SK-N-SH (cell line): Measurements from ENCODE around the gene DXO. TPM values are rescaled to one million over a fixed set of nuclear protein-coding genes. Genes with fewer than 3 reads are reported as not detected.

Experiments used
- CTCF ChIA-PET: fragments of 300-600, 350-600 bp; formaldehyde crosslinking; extraction: SDS; loops from one replicate; lab custom pipeline; 2021; lab: Yijun Ruan, JAX
- POLR2A ChIA-PET: fragments of 350-600 bp; sonication (Branson Sonifier 250); formaldehyde crosslinking; extraction: SDS; loops from one replicate; lab custom pipeline; 2020; ENCODE audit warnings: antibody characterized with exemption, inconsistent platforms; lab: Yijun Ruan, JAX
- DNase-seq: peaks from one replicate; pipeline ENCODE4 v3.0.0; 2012
- H2AFZ ChIP-seq: fragments of 200-600 bp; sonication (generic); 2 replicates; pipeline ENCODE4 v1.8.1; 2016; ENCODE audit warnings: antibody characterized with exemption, mild to moderate bottlenecking, low read depth
- H3F3A ChIP-seq: fragments of 200-600 bp; sonication (generic); replicated peaks from 2 replicates; pipeline ENCODE3; 2016; ENCODE audit warnings: antibody characterized with exemption, mild to moderate bottlenecking; ENCODE audit not compliant: insufficient read depth
- H3K27ac ChIP-seq, 2 experiments: fragments of 200-500 bp in 1 of 2; fragments of 200-600 bp in 1 of 2; sonication (Bioruptor generic) in 1 of 2; sonication (generic), shearing (Covaris generic) in 1 of 2; 2 replicates each; pipeline versions ENCODE4 v1.5.1 to v1.6.1; 2014 to 2016; ENCODE audit warnings: low read depth in 2 of 2, inconsistent platforms in 1 of 2, low read length in 1 of 2, mild to moderate bottlenecking in 1 of 2, mixed read lengths in 1 of 2
- H3K27me3 ChIP-seq: fragments of 200-600 bp; sonication (generic), shearing (Covaris generic); 2 replicates; pipeline ENCODE4 v1.6.1; 2016; ENCODE audit warnings: mixed run types; ENCODE audit not compliant: insufficient read depth
- H3K36me3 ChIP-seq, 2 experiments: fragments of 200-500 bp in 1 of 2; fragments of 200-600 bp in 1 of 2; sonication (Bioruptor generic) in 1 of 2; sonication (generic) in 1 of 2; replicated peaks in 1 of 2; 2 replicates each; pipeline versions ENCODE3 to v1.5.1; 2014 to 2016; ENCODE audit warnings: low read length in 1 of 2, mild to moderate bottlenecking in 1 of 2; ENCODE audit not compliant: insufficient read depth in 2 of 2, control insufficient read depth in 1 of 2
- H3K4me1 ChIP-seq, 2 experiments: fragments of 200-500 bp in 1 of 2; fragments of 200-600 bp in 1 of 2; sonication (Bioruptor generic) in 1 of 2; sonication (generic), shearing (Covaris generic) in 1 of 2; 2 replicates each; pipeline versions ENCODE4 v1.5.1 to v1.6.1; 2014 to 2016; ENCODE audit warnings: low read depth in 1 of 2, low read length in 1 of 2, mixed run types in 1 of 2; ENCODE audit not compliant: insufficient read depth in 2 of 2, control insufficient read depth in 1 of 2
- H3K4me2 ChIP-seq: fragments of 200-600 bp; sonication (generic), shearing (Covaris generic); 2 replicates; pipeline ENCODE4 v1.6.1; 2017; ENCODE audit warnings: mixed run types
- H3K4me3 ChIP-seq, 2 experiments: fragments of 200-500 bp in 1 of 2; fragments of 200-600 bp in 1 of 2; sonication (Bioruptor generic) in 1 of 2; sonication (generic), shearing (Covaris generic) in 1 of 2; 2 replicates each; pipeline versions ENCODE4 v1.5.1 to v1.8.1; 2014 to 2016; ENCODE audit warnings: low read depth in 2 of 2, inconsistent platforms in 1 of 2, low read length in 1 of 2, mild to moderate bottlenecking in 1 of 2, mixed read lengths in 1 of 2, moderate library complexity in 1 of 2
- H3K79me2 ChIP-seq: fragments of 200-600 bp; sonication (generic); 2 replicates; pipeline ENCODE4 v1.8.1; 2017; ENCODE audit warnings: mild to moderate bottlenecking; ENCODE audit not compliant: insufficient read depth
- H3K9ac ChIP-seq: fragments of 200-600 bp; sonication (generic); 2 replicates; pipeline ENCODE4 v1.6.1; 2017; ENCODE audit warnings: mixed run types
- H3K9me2 ChIP-seq: fragments of 200-600 bp; sonication (generic); 2 replicates; pipeline ENCODE4 v1.6.1; 2017; ENCODE audit warnings: mixed run types
- H3K9me3 ChIP-seq: fragments of 200-600 bp; sonication (generic); 2 replicates; pipeline ENCODE4 v1.6.1; 2017; ENCODE audit warnings: mixed run types, mild to moderate bottlenecking, moderate library complexity
- H4K20me1 ChIP-seq: fragments of 200-600 bp; sonication (generic); 2 replicates; pipeline ENCODE4 v1.6.1; 2017; ENCODE audit warnings: mild to moderate bottlenecking, mixed run types; ENCODE audit not compliant: insufficient read depth
- ELF1 ChIP-seq: IDR thresholded peaks from 2 replicates; pipeline ENCODE4 v1.4.0; 2012
- EP300 ChIP-seq, 2 experiments: IDR thresholded peaks; 2 replicates each; pipeline versions ENCODE4 v1.4.0 to v1.6.1; 2012; ENCODE audit warnings: borderline replicate concordance in 1 of 2, low read depth in 1 of 2, low read length in 1 of 2
- FOSL2 ChIP-seq: IDR thresholded peaks from 2 replicates; pipeline ENCODE4 v1.4.0; 2012; ENCODE audit warnings: low read depth, mild to moderate bottlenecking, moderate library complexity, borderline replicate concordance
- FOXM1 ChIP-seq: IDR thresholded peaks from 2 replicates; pipeline ENCODE4 v1.4.0; 2012; ENCODE audit warnings: low read depth, mild to moderate bottlenecking
- MXI1 ChIP-seq: IDR thresholded peaks from 2 replicates; pipeline ENCODE4 v1.6.1; 2012; ENCODE audit warnings: mild to moderate bottlenecking, low read depth, low read length, improper control_type of control experiment
- NFIC ChIP-seq: IDR thresholded peaks from 2 replicates; pipeline ENCODE4 v1.4.0; 2012; ENCODE audit warnings: borderline replicate concordance
- RCOR1 ChIP-seq: fragments of 150-350 bp; IDR thresholded peaks from 2 replicates; pipeline ENCODE4 v1.6.1; 2017; ENCODE audit warnings: antibody characterized with exemption, low read length
- RXRA ChIP-seq: IDR thresholded peaks from 2 replicates; pipeline ENCODE4 v1.4.0; 2012; ENCODE audit warnings: low read depth, mild to moderate bottlenecking, borderline replicate concordance
- TCF12 ChIP-seq: IDR thresholded peaks from 2 replicates; pipeline ENCODE4 v1.4.0; 2012
- USF1 ChIP-seq: IDR thresholded peaks from 2 replicates; pipeline ENCODE4 v1.4.0; 2012; ENCODE audit warnings: low read depth, borderline replicate concordance
- WGBS: methylation state at CpG from one replicate; pipeline ENCODE4 v1.1.6; 2017; ENCODE audit warnings: low lambda C conversion rate; 5-methylcytosine and 5-hydroxymethylcytosine counted together
- polyA plus RNA-seq, 3 experiments: library from polyadenylated mRNA; depleted of rRNA; stranded (reverse); fragments of >200 nt; gene quantifications; 2 replicates each; pipeline ENCODE4 v1.2.3, GENCODE V29; 2012
- TF ChIP-seq, protein P1 (sequence below): IDR thresholded peaks from 2 replicates; pipeline ENCODE4; 2012

The DXO gene
- polyA plus RNA-seq, 1 of the 3 experiments (the other 2 are of a cell fraction), result 25.3 TPM

- H3K4me2 ChIP-seq, result peak within 1 kb of the TSS; percentile 78
- peak within 1 kb of the TSS; percentile 36 to 49; a peak in 3 of 4 replicates for H3K4me3 ChIP-seq
- peak within 1 kb of the TSS; percentile 89 for H2AFZ ChIP-seq
- no peaks in the 10 kb centered on the region for H3K9me2 ChIP-seq
- H3K79me2 ChIP-seq, result no peaks in the 10 kb centered on the region
- CTCF ChIA-PET, result no interaction called here
- TF ChIP-seq FOXM1, result no peak
- TF ChIP-seq RXRA, result no peak
- no peak for TF ChIP-seq RCOR1
- TF ChIP-seq, protein P1, sequence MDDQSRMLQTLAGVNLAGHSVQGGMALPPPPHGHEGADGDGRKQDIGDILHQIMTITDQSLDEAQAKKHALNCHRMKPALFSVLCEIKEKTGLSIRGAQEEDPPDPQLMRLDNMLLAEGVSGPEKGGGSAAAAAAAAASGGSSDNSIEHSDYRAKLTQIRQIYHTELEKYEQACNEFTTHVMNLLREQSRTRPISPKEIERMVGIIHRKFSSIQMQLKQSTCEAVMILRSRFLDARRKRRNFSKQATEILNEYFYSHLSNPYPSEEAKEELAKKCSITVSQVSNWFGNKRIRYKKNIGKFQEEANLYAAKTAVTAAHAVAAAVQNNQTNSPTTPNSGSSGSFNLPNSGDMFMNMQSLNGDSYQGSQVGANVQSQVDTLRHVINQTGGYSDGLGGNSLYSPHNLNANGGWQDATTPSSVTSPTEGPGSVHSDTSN, result peak; percentile 94
- peak; percentile 20; the same call in 1 of the 2 replicates for TF ChIP-seq TCF12
- peak; percentile 56; the same call in 1 of the 2 replicates for TF ChIP-seq FOSL2
- TF ChIP-seq ELF1, result no peak
- TF ChIP-seq EP300 (IDR thresholded peaks at IDR 0.05; ENCODE audit: borderline replicate concordance in 1 of 2, low read depth in 1 of 2, low read length in 1 of 2), result no peak
- TF ChIP-seq NFIC, result peak; percentile 46; the same call in 1 of the 2 replicates
- peak within 1 kb of the TSS; percentile 80 to 92 for H3K27ac ChIP-seq
- H3F3A ChIP-seq, result peaks cover 15% of the 10 kb centered on the region
- no peaks in the 10 kb centered on the region for H4K20me1 ChIP-seq
- no peak for DNase-seq
- peaks cover 9 to 14% of the 10 kb centered on the region in 2 experiments; a peak in 1 of 4 replicates for H3K4me1 ChIP-seq
- peak within 1 kb of the TSS; percentile 52 for H3K9ac ChIP-seq
- 13% methylated on average over 9 of the region's 11 CpGs for WGBS
- peaks cover 0 to under 1% of the 10 kb centered on the region in 2 experiments for H3K36me3 ChIP-seq
- no peaks in the 10 kb centered on the region for H3K9me3 ChIP-seq
- POLR2A ChIA-PET, result no interaction called here
- no peaks in the 10 kb centered on the region for H3K27me3 ChIP-seq
Measured at GRCh38 chr6:31945507-31946369, 26.2 kb downstream of the DXO start, which contains the start of gene CFB. CFB (plus strand) TSS chr6:31946095; CDS start chr6:31946222, 127 bp downstream.

- peak overlapping the region; percentile 89 for H2AFZ ChIP-seq
- 74% methylated on average over 9 of the region's 9 CpGs for WGBS
- DNase-seq, result no peak
- peak overlapping the region; percentile 78 for H3K4me2 ChIP-seq
- POLR2A ChIA-PET, result no interaction called here
- peaks cover 15% of the 10 kb centered on the region for H3F3A ChIP-seq
- H3K36me3 ChIP-seq, result no peaks in the 10 kb centered on the region
- H3K79me2 ChIP-seq, result no peaks in the 10 kb centered on the region
- H3K27me3 ChIP-seq, result no peaks in the 10 kb centered on the region
- peaks cover 9 to 15% of the 10 kb centered on the region in 2 experiments; a peak in 1 of 4 replicates for H3K4me1 ChIP-seq
- CTCF ChIA-PET, result no interaction called here
- H3K27ac ChIP-seq, result peak overlapping the region; percentile 39 to 92; a peak in 3 of 4 replicates
- no peak overlapping the region; the same call in 1 of the 2 replicates for H3K9ac ChIP-seq
- H3K9me2 ChIP-seq, result no peaks in the 10 kb centered on the region
- no peaks in the 10 kb centered on the region for H3K9me3 ChIP-seq
- no peaks in the 10 kb centered on the region for H4K20me1 ChIP-seq
- peak overlapping the region; percentile 2 to 49; a peak in 1 of 4 replicates for H3K4me3 ChIP-seq
- TF ChIP-seq USF1, result no peak
- TF ChIP-seq MXI1, result no peak
- no peak for TF ChIP-seq FOSL2
- TF ChIP-seq RXRA, result no peak
- TF ChIP-seq, all 33 proteins: peak for 0
Measured at GRCh38 chr6:31945154-31945506, 26.8 kb downstream of the DXO start.
